A549 (cell line): ENCODE measurements around the gene TMEM163. TPM values are rescaled to one million over a fixed set of nuclear protein-coding genes. Genes with fewer than 3 reads are reported as not detected.

Experiments
- ATAC-seq, 2 experiments: fragments of 200-7000 bp in 1 of 2; fragments of >200 bp in 1 of 2; cut with Nextera tagmentation in 1 of 2; cut with Tn5 transposase in 1 of 2; 3 replicates each; pipeline versions ENCODE4 v1.8.0 to v1.9.1; 2018 to 2020; ENCODE audit warnings: mild to moderate bottlenecking in 1 of 2, moderate library complexity in 1 of 2
- CTCF ChIA-PET: fragments of 300-600 bp; sonication (Branson Sonifier 250); formaldehyde crosslinking; extraction: SDS; loops from one replicate; lab custom pipeline; 2021; ENCODE audit warnings: antibody characterized with exemption, inconsistent platforms; lab: Yijun Ruan, JAX
- POLR2A ChIA-PET: fragments of 350-600 bp; formaldehyde crosslinking; extraction: SDS; loops from one replicate; lab custom pipeline; 2021; ENCODE audit warnings: antibody characterized with exemption, inconsistent platforms; lab: Yijun Ruan, JAX
- DNase-seq, 2 experiments: peaks; one replicate each; pipeline versions ENCODE4 v3.0.0 to v3.0.0-alpha.2; 2011 to 2016; ENCODE audit warnings: low read depth in 1 of 2, low spot score in 1 of 2
- FAIRE-seq: peaks from 2 replicates; lab custom pipeline; 2011; peaks lifted over from hg19 to GRCh38; lab: Jason Lieb, UNC
- H3K27ac ChIP-seq, 2 experiments: fragments of >200 bp; sonication (Bioruptor Twin); formaldehyde crosslinking; 3 replicates each; pipeline ENCODE4 v1.5.1; 2016 to 2017
- H3K4me1 ChIP-seq: fragments of >200 bp; sonication (Bioruptor Twin); formaldehyde crosslinking; 3 replicates; pipeline ENCODE4 v1.6.1; 2016
- H3K4me2 ChIP-seq: fragments of >200 bp; sonication (Bioruptor Twin); formaldehyde crosslinking; 3 replicates; pipeline ENCODE4 v1.6.1; 2016
- H3K4me3 ChIP-seq: fragments of >200 bp; sonication (Bioruptor Twin); formaldehyde crosslinking; 3 replicates; pipeline ENCODE4 v1.5.1; 2016
- H3K9me3 ChIP-seq: fragments of >200 bp; sonication (Bioruptor Twin); formaldehyde crosslinking; 3 replicates; pipeline ENCODE4 v1.6.1; 2016
- CBX8 ChIP-seq: fragments of 200-600 bp; sonication (generic); IDR thresholded peaks from 2 replicates; pipeline ENCODE4 v1.6.1; 2016
- CHD2 ChIP-seq: fragments of 150-350 bp; IDR thresholded peaks from 2 replicates; pipeline ENCODE4 v1.6.1; 2014; ENCODE audit warnings: low read length; ENCODE audit not compliant: partially characterized antibody
- CTCF ChIP-seq: fragments of >200 bp; sonication (Bioruptor Twin); formaldehyde crosslinking; IDR thresholded peaks from 3 replicates; pipeline ENCODE4 v1.5.1; 2016
- ELK1 ChIP-seq: fragments of 150-350 bp; IDR thresholded peaks from 2 replicates; pipeline ENCODE4 v1.6.1; 2014; ENCODE audit warnings: low read depth, mild to moderate bottlenecking, low read length
- ESRRA ChIP-seq: fragments of 150-350 bp; IDR thresholded peaks from 2 replicates; pipeline ENCODE4 v1.6.1; 2014; ENCODE audit warnings: mild to moderate bottlenecking, low read length, borderline replicate concordance
- FOSL2 ChIP-seq, 2 experiments: fragments of 450-650 bp in 1 of 2; fragments of >200 bp in 1 of 2; sonication (Bioruptor Twin) in 1 of 2; formaldehyde crosslinking; IDR thresholded peaks; 2 replicates each; pipeline versions ENCODE4 v1.5.0 to v1.6.1; 2016 to 2020; ENCODE audit warnings: mild to moderate bottlenecking in 1 of 2, moderate library complexity in 1 of 2
- FOXS1 ChIP-seq: fragments of 250-450 bp; sonication (Bioruptor Pico); IDR thresholded peaks from 2 replicates; pipeline ENCODE4 v1.5.0; 2020; ENCODE audit warnings: mild to moderate bottlenecking, moderate library complexity
- GATA3 ChIP-seq: IDR thresholded peaks from 2 replicates; pipeline ENCODE4 v1.6.1; 2012; ENCODE audit warnings: borderline replicate concordance
- HDAC2 ChIP-seq: fragments of 200-600 bp; sonication (generic); IDR thresholded peaks from 2 replicates; pipeline ENCODE4 v1.6.1; 2016
- HEYL ChIP-seq: fragments of 250-450 bp; sonication (Bioruptor Pico); IDR thresholded peaks from 2 replicates; pipeline ENCODE4 v1.8.0; 2021; ENCODE audit warnings: mild to moderate bottlenecking, moderate library complexity
- MYC ChIP-seq: IDR thresholded peaks from 2 replicates; pipeline ENCODE4 v1.6.1; 2012; ENCODE audit warnings: mild to moderate bottlenecking, inconsistent platforms, low read length, improper control_type of control experiment, borderline replicate concordance
- NPAS2 ChIP-seq: fragments of 250-450 bp; sonication (Bioruptor Pico); IDR thresholded peaks from 2 replicates; pipeline ENCODE4 v1.8.0; 2022; ENCODE audit warnings: mild to moderate bottlenecking, moderate library complexity, borderline replicate concordance
- PHF8 ChIP-seq: fragments of 200-600 bp; sonication (generic); IDR thresholded peaks from 2 replicates; pipeline ENCODE4 v1.6.1; 2016; ENCODE audit warnings: low read depth, mild to moderate bottlenecking, antibody characterized with exemption, moderate library complexity, borderline replicate concordance
- POLR2AphosphoS2 ChIP-seq: conservative IDR thresholded peaks from 2 replicates; pipeline ENCODE4 v1.6.1; 2012; ENCODE audit warnings: low read length, improper control_type of control experiment, inconsistent platforms
- RARB ChIP-seq: fragments of 250-450 bp; sonication (Bioruptor Pico); IDR thresholded peaks from 2 replicates; pipeline ENCODE4 v1.8.0; 2021; ENCODE audit warnings: mild to moderate bottlenecking, moderate library complexity
- RNF2 ChIP-seq: fragments of 200-600 bp; sonication (generic); IDR thresholded peaks from 2 replicates; pipeline ENCODE4 v1.6.1; 2016; ENCODE audit warnings: low read depth, mild to moderate bottlenecking, antibody characterized with exemption, moderate library complexity, borderline replicate concordance
- TP53 ChIP-seq: fragments of 250-450 bp; sonication (Bioruptor Pico); IDR thresholded peaks from 2 replicates; pipeline ENCODE4 v1.5.0; 2021; ENCODE audit warnings: mild to moderate bottlenecking, moderate library complexity
- ZC3H11A ChIP-seq: fragments of 450-650 bp; IDR thresholded peaks from 2 replicates; pipeline ENCODE4 v1.6.1; 2014; ENCODE audit warnings: antibody characterized with exemption, mild to moderate bottlenecking
- WGBS: methylation state at CpG from one replicate; pipeline ENCODE4 v1.1.6; 2017; ENCODE audit errors: missing lambda C conversion rate; 5-methylcytosine and 5-hydroxymethylcytosine counted together
- polyA plus RNA-seq, 4 experiments: library from polyadenylated mRNA; depleted of rRNA in 3 of 4; stranded (reverse); fragments of >200 nt; fragmentation: RNase III in 1 of 4; extraction: RNeasy Plus Mini Kit Qiagen cat#74134 plus additional on column Dnase treatment in 1 of 4; gene quantifications; 2 replicates in 3 of 4; 3 replicates in 1 of 4; pipeline ENCODE4 v1.2.3, GENCODE V29; 2011 to 2017
- TF ChIP-seq, protein P1 (sequence below): IDR thresholded peaks from 2 replicates; pipeline ENCODE4 v1.6.1; 2012; ENCODE audit warnings: low read depth, borderline replicate concordance
- TF ChIP-seq, protein P2 (sequence below): fragments of 450-650 bp; IDR thresholded peaks from 2 replicates; pipeline ENCODE4 v1.6.1; 2014; ENCODE audit warnings: antibody characterized with exemption
- TF ChIP-seq, protein P3 (sequence below): fragments of 200-600 bp; sonication (generic); IDR thresholded peaks from 2 replicates; pipeline ENCODE4 v1.6.1; 2016; ENCODE audit warnings: antibody characterized with exemption, mild to moderate bottlenecking, moderate library complexity

Gene TMEM163
- polyA plus RNA-seq, 2 of the 4 experiments (the other 2 are of a cell fraction): not detected

DNA sequence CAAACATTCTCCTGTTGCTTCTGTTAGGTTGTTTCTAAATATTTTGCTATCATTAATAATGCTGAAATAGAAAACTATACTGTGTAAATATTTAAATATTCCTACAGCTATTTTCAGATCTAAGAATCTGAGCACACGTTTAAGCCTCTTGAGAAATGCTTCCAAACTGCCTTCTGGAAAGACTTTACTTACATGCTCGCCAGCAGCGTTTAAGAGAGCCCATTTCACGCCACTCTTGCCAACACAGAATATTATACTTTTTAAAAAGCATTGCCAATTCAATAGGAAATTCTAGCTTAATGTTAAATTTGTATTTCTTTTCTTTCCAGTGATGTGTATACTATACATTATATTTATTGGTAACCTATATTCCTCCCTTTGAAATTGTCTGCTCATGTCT, 92.0 kb downstream of the TMEM163 start:
- no peak for ATAC-seq
- H3K9me3 ChIP-seq: no peaks in the 10 kb centered on the region
- TF ChIP-seq HEYL (CRISPR knock-in tag) (no peak), ESRRA (no peak)
- TF ChIP-seq, all 56 proteins: peak for 0
- WGBS: 14% methylated on average over 4 of the region's 4 CpGs
- H3K4me1 ChIP-seq: no peaks in the 10 kb centered on the region
- no peak overlapping the region for H3K27ac ChIP-seq
- CTCF ChIA-PET: no interaction called here
- no peak overlapping the region for H3K4me3 ChIP-seq
- no peak overlapping the region for H3K4me2 ChIP-seq
- POLR2A ChIA-PET: no interaction called here
- DNase-seq: no peak
- FAIRE-seq: no peak

- DNase-seq (no peak), FAIRE-seq (no peak), ATAC-seq (no peak)
- ChIA-PET CTCF (interaction anchor here (1.8 kb wide), 1 partner anchor 14 kb away, joined by 4 read pairs; no protein-coding TSS in a partner anchor), POLR2A (no interaction called here)
- 26% methylated on average over 4 of the region's 4 CpGs for WGBS
- Histone ChIP-seq H3K27ac (no peak overlapping the region), H3K4me2 (no peak overlapping the region), H3K4me1 (no peaks in the 10 kb centered on the region), H3K9me3 (no peaks in the 10 kb centered on the region), H3K4me3 (no peak overlapping the region)
- TF ChIP-seq CHD2 (no peak), FOXS1 (CRISPR knock-in tag) (no peak), PHF8 (no peak), RNF2 (no peak), POLR2AphosphoS2 (no peak)
- TF ChIP-seq, protein P1, sequence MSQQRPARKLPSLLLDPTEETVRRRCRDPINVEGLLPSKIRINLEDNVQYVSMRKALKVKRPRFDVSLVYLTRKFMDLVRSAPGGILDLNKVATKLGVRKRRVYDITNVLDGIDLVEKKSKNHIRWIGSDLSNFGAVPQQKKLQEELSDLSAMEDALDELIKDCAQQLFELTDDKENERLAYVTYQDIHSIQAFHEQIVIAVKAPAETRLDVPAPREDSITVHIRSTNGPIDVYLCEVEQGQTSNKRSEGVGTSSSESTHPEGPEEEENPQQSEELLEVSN: no peak
Measured at GRCh38 chr2:134625311-134625710, 93.5 kb downstream of the TMEM163 start.

GRCh38 chr2:134623796-134624195, 95.0 kb downstream of the TMEM163 start:
- H3K4me3 ChIP-seq: no peak overlapping the region
- no peak for FAIRE-seq
- CTCF ChIA-PET: no interaction called here
- no peak overlapping the region for H3K27ac ChIP-seq
- no peak for ATAC-seq
- POLR2A ChIA-PET: no interaction called here
- peaks cover 5% of the 10 kb centered on the region; the same call in 1 of the 3 replicates for H3K9me3 ChIP-seq
- no peaks in the 10 kb centered on the region for H3K4me1 ChIP-seq
- no peak overlapping the region for H3K4me2 ChIP-seq
- DNase-seq: no peak
- 28% methylated on average over 3 of the region's 3 CpGs for WGBS
- TF ChIP-seq TP53 (CRISPR knock-in tag) (no peak), CTCF (no peak), MYC (no peak), ZC3H11A (no peak), HDAC2 (no peak), ELK1 (no peak), FOSL2 (IDR thresholded peaks at IDR 0.05) (no peak), FOSL2 (CRISPR knock-in tag; IDR thresholded peaks at IDR 0.05) (no peak), CHD2 (no peak), CBX8 (no peak), RARB (CRISPR knock-in tag) (no peak), GATA3 (no peak), NPAS2 (CRISPR knock-in tag) (no peak)
- TF ChIP-seq, protein P2, sequence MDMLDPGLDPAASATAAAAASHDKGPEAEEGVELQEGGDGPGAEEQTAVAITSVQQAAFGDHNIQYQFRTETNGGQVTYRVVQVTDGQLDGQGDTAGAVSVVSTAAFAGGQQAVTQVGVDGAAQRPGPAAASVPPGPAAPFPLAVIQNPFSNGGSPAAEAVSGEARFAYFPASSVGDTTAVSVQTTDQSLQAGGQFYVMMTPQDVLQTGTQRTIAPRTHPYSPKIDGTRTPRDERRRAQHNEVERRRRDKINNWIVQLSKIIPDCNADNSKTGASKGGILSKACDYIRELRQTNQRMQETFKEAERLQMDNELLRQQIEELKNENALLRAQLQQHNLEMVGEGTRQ: no peak
- TF ChIP-seq, protein P3, sequence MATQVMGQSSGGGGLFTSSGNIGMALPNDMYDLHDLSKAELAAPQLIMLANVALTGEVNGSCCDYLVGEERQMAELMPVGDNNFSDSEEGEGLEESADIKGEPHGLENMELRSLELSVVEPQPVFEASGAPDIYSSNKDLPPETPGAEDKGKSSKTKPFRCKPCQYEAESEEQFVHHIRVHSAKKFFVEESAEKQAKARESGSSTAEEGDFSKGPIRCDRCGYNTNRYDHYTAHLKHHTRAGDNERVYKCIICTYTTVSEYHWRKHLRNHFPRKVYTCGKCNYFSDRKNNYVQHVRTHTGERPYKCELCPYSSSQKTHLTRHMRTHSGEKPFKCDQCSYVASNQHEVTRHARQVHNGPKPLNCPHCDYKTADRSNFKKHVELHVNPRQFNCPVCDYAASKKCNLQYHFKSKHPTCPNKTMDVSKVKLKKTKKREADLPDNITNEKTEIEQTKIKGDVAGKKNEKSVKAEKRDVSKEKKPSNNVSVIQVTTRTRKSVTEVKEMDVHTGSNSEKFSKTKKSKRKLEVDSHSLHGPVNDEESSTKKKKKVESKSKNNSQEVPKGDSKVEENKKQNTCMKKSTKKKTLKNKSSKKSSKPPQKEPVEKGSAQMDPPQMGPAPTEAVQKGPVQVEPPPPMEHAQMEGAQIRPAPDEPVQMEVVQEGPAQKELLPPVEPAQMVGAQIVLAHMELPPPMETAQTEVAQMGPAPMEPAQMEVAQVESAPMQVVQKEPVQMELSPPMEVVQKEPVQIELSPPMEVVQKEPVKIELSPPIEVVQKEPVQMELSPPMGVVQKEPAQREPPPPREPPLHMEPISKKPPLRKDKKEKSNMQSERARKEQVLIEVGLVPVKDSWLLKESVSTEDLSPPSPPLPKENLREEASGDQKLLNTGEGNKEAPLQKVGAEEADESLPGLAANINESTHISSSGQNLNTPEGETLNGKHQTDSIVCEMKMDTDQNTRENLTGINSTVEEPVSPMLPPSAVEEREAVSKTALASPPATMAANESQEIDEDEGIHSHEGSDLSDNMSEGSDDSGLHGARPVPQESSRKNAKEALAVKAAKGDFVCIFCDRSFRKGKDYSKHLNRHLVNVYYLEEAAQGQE: no peak
- TF ChIP-seq, all 56 proteins: peak for 0
